M059J (cell line): Measurements from ENCODE around the gene MYOM1. TPM values are rescaled to one million over a fixed set of nuclear protein-coding genes. Genes with fewer than 3 reads are reported as not detected.

Experiments
- DNase-seq: peaks from one replicate; pipeline ENCODE4 v3.0.0-alpha.2; 2012; ENCODE audit warnings: low read depth
- total RNA-seq: library from RNA; depleted of rRNA; stranded (reverse); fragments of >200 nt; shearing (Covaris generic); gene quantifications from 2 replicates; pipeline ENCODE4 v1.2.3, GENCODE V29; 2014; rRNA removed

Gene MYOM1
- 0.10 TPM in 1 of 2 replicates, not detected in the other for total RNA-seq

- no peak for DNase-seq
These were observed at the start of gene MYOM1 for GRCh38 chr18:3219631-3220335. MYOM1 (minus strand) TSS chr18:3219968; CDS start chr18:3215223, 4,745 bp downstream.

GRCh38 chr18:3269241-3269913, 49.6 kb upstream of the MYOM1 start:
- DNase-seq: no peak

GRCh38 chr18:3268306-3268705, 48.5 kb upstream of the MYOM1 start:
- no peak for DNase-seq

GRCh38 chr18:3266062-3266608, 46.4 kb upstream of the MYOM1 start:
- no peak for DNase-seq

- peak; percentile 64 for DNase-seq
These were observed 45.8 kb upstream of the MYOM1 start for GRCh38 chr18:3265564-3266033.

GRCh38 chr18:3264362-3264761, 44.6 kb upstream of the MYOM1 start:
- peak; percentile 40 for DNase-seq

- no peak for DNase-seq
These were observed 43.4 kb upstream of the MYOM1 start for GRCh38 chr18:3263132-3263700.

- DNase-seq: peak; percentile 60
These were observed 42.7 kb upstream of the MYOM1 start for GRCh38 chr18:3262234-3263131.

GRCh38 chr18:3261373-3262233, 41.8 kb upstream of the MYOM1 start, which contains the start of gene MYL12B:
MYL12B (plus strand) TSS chr18:3262133; CDS start chr18:3272899, 10,766 bp downstream.
- DNase-seq: peak; percentile 84

- DNase-seq: no peak
These were observed 41.2 kb upstream of the MYOM1 start for GRCh38 chr18:3260995-3261372.

GRCh38 chr18:3257627-3258120, 37.9 kb upstream of the MYOM1 start:
- DNase-seq: no peak

GRCh38 chr18:3256693-3257626, 37.2 kb upstream of the MYOM1 start:
- peak; percentile 67 for DNase-seq

- DNase-seq: no peak
These were observed 35.9 kb upstream of the MYOM1 start for GRCh38 chr18:3255611-3256165.

GRCh38 chr18:3254725-3255124, 35.0 kb upstream of the MYOM1 start:
- no peak for DNase-seq

GRCh38 chr18:3252843-3253242, 33.1 kb upstream of the MYOM1 start:
- no peak for DNase-seq

- no peak for DNase-seq
These were observed 32.2 kb upstream of the MYOM1 start for GRCh38 chr18:3251963-3252277.

GRCh38 chr18:3251249-3251962, 31.6 kb upstream of the MYOM1 start:
- no peak for DNase-seq
